Neutrophil (primary cell): ENCODE data around the gene RAB44.
"Not testable (repeated sequence)": the region's sequence is repeated elsewhere in the genome, so short reads cannot be mapped to it uniquely, and the experiment has no call there.

Experiments
- H3K27ac ChIP-seq: fragments of 200-600 bp; sonication (generic); 2 replicates; pipeline ENCODE4 v1.5.1; 2016; ENCODE audit warnings: mild to moderate bottlenecking, moderate library complexity
- H3K27me3 ChIP-seq: fragments of 200-600 bp; sonication (generic); 2 replicates; pipeline ENCODE4 v1.6.0; 2016; ENCODE audit warnings: mild to moderate bottlenecking
- H3K36me3 ChIP-seq: fragments of 200-600 bp; sonication (generic); 2 replicates; pipeline ENCODE4 v1.5.1; 2017
- H3K4me1 ChIP-seq, 2 experiments: fragments of 200-600 bp in 1 of 2; sonication (generic) in 1 of 2; 1 replicate in 1 of 2; 2 replicates in 1 of 2; pipeline versions ENCODE4 v1.5.1 to v1.6.1; 2013 to 2016; ENCODE audit warnings: low read depth in 1 of 2, low read length in 1 of 2, mild to moderate bottlenecking in 1 of 2, moderate library complexity in 1 of 2; ENCODE audit not compliant: control insufficient read depth in 1 of 2, insufficient read depth in 1 of 2
- H3K4me3 ChIP-seq, 2 experiments: fragments of 200-600 bp in 1 of 2; sonication (generic) in 1 of 2; 1 replicate in 1 of 2; 2 replicates in 1 of 2; pipeline ENCODE4 v1.5.1; 2013 to 2016; ENCODE audit warnings: low read depth in 1 of 2, low read length in 1 of 2, mild to moderate bottlenecking in 1 of 2, moderate library complexity in 1 of 2
- H3K9me3 ChIP-seq: fragments of 200-600 bp; sonication (generic); 2 replicates; pipeline ENCODE4 v1.5.1; 2016
- CTCF ChIP-seq: fragments of 200-600 bp; sonication (generic); IDR thresholded peaks from 2 replicates; pipeline ENCODE4 v1.5.1; 2016; ENCODE audit warnings: antibody characterized with exemption

The RAB44 gene

GRCh38 chr6:36703081-36703606 lies 5.5 kb downstream of the RAB44 start:
- peaks cover 29% of the 10 kb centered on the region for H3K36me3 ChIP-seq
- H3K27ac ChIP-seq: no peak overlapping the region
- no peak for TF ChIP-seq CTCF
- peaks cover 47 to 48% of the 10 kb centered on the region in 2 experiments for H3K4me1 ChIP-seq
- no peaks in the 10 kb centered on the region for H3K9me3 ChIP-seq
- H3K27me3 ChIP-seq: no peaks in the 10 kb centered on the region
- H3K4me3 ChIP-seq: no peak overlapping the region

GRCh38 chr6:36703982-36704381 lies 6.4 kb downstream of the RAB44 start:
- H3K27me3 ChIP-seq: no peaks in the 10 kb centered on the region
- peaks cover 29% of the 10 kb centered on the region for H3K36me3 ChIP-seq
- peaks cover 39% of the 10 kb centered on the region in 2 experiments for H3K4me1 ChIP-seq
- TF ChIP-seq CTCF: no peak
- H3K27ac ChIP-seq: no peak overlapping the region
- no peak overlapping the region for H3K4me3 ChIP-seq
- no peaks in the 10 kb centered on the region for H3K9me3 ChIP-seq

- H3K4me1 ChIP-seq: peaks cover 28 to 29% of the 10 kb centered on the region in 2 experiments
- not testable (repeated sequence) for H3K27ac ChIP-seq, H3K4me3 ChIP-seq, H3K27me3 ChIP-seq, H3K9me3 ChIP-seq
- H3K36me3 ChIP-seq: peaks cover 40% of the 10 kb centered on the region
These were observed 7.4 kb downstream of the RAB44 start for GRCh38 chr6:36704961-36705577.

GRCh38 chr6:36706339-36706738 lies 8.7 kb downstream of the RAB44 start:
- Histone ChIP-seq H3K27me3 (no peaks in the 10 kb centered on the region), H3K4me3 (no peak overlapping the region), H3K9me3 (no peaks in the 10 kb centered on the region), H3K4me1 (peaks cover 16% of the 10 kb centered on the region in 2 experiments), H3K27ac (no peak overlapping the region), H3K36me3 (peaks cover 46% of the 10 kb centered on the region)
- no peak for TF ChIP-seq CTCF

GRCh38 chr6:36712816-36713215 lies 15.2 kb downstream of the RAB44 start:
- no peak for TF ChIP-seq CTCF
- H3K36me3 ChIP-seq: peaks cover 70% of the 10 kb centered on the region
- H3K4me1 ChIP-seq: no peaks in the 10 kb centered on the region
- no peak overlapping the region for H3K27ac ChIP-seq
- no peaks in the 10 kb centered on the region for H3K27me3 ChIP-seq
- no peaks in the 10 kb centered on the region for H3K9me3 ChIP-seq
- H3K4me3 ChIP-seq: no peak overlapping the region

GRCh38 chr6:36713846-36714245 lies 16.2 kb downstream of the RAB44 start:
- H3K4me1 ChIP-seq: no peaks in the 10 kb centered on the region
- H3K4me3 ChIP-seq: no peak overlapping the region
- no peaks in the 10 kb centered on the region for H3K9me3 ChIP-seq
- no peak overlapping the region for H3K27ac ChIP-seq
- H3K27me3 ChIP-seq: no peaks in the 10 kb centered on the region
- no peak for TF ChIP-seq CTCF
- H3K36me3 ChIP-seq: peaks cover 79% of the 10 kb centered on the region
